SU-DHL-6 (cell line): Measurements from ENCODE around the gene TCP10L.
"Not testable (repeated sequence)": the region's sequence is repeated elsewhere in the genome, so short reads cannot be mapped to it uniquely, and the experiment has no call there.

Experiments
- H2AFZ ChIP-seq: fragments of 200-600 bp; sonication (generic); 2 replicates; pipeline ENCODE4 v1.6.1; 2014; ENCODE audit warnings: low read depth, mild to moderate bottlenecking, moderate library complexity, mixed read lengths, antibody characterized with exemption, low read length; ENCODE audit not compliant: severe bottlenecking
- H3F3A ChIP-seq: fragments of 200-600 bp; shearing (Covaris generic); 2 replicates; pipeline ENCODE4 v1.6.0; 2016; ENCODE audit warnings: antibody characterized with exemption, mild to moderate bottlenecking; ENCODE audit not compliant: insufficient read depth
- H3K27ac ChIP-seq: fragments of 200-600 bp; sonication (generic); 2 replicates; pipeline ENCODE4 v1.5.1; 2016; ENCODE audit warnings: low read depth, mild to moderate bottlenecking, low read length, moderate library complexity, mixed read lengths
- H3K27me3 ChIP-seq: fragments of 200-600 bp; sonication (generic), shearing (Covaris generic); 2 replicates; pipeline ENCODE4 v1.6.0; 2014; ENCODE audit warnings: mild to moderate bottlenecking, low read length
- H3K36me3 ChIP-seq: fragments of 200-600 bp; sonication (generic); 2 replicates; pipeline ENCODE4 v1.6.1; 2014; ENCODE audit warnings: mild to moderate bottlenecking, low read length, mixed read lengths
- H3K4me2 ChIP-seq: fragments of 300-600, 200-600 bp; shearing (Covaris generic), sonication (generic); 2 replicates; pipeline ENCODE4 v1.6.0; 2014; ENCODE audit warnings: low read length, low read depth, mild to moderate bottlenecking; ENCODE audit not compliant: poor library complexity, severe bottlenecking
- H3K4me3 ChIP-seq: fragments of 200-600 bp; sonication (generic); 2 replicates; pipeline ENCODE4 v1.5.1; 2014; ENCODE audit warnings: antibody characterized with exemption, low read length, mild to moderate bottlenecking, mixed read lengths; ENCODE audit not compliant: insufficient read depth, poor library complexity, severe bottlenecking
- H3K79me2 ChIP-seq: fragments of 200-600 bp; sonication (generic); 2 replicates; pipeline ENCODE4 v1.6.1; 2014; ENCODE audit warnings: mild to moderate bottlenecking, low read length, moderate library complexity; ENCODE audit not compliant: insufficient read depth
- H3K9ac ChIP-seq: fragments of 200-600 bp; sonication (generic); 2 replicates; pipeline ENCODE4 v1.7.0; 2014; ENCODE audit warnings: mild to moderate bottlenecking, low read length
- H3K9me2 ChIP-seq: fragments of 200-600 bp; sonication (generic); replicated peaks from 2 replicates; pipeline ENCODE4 v1.6.1; 2014; ENCODE audit warnings: low read length; ENCODE audit not compliant: insufficient read depth
- H3K9me3 ChIP-seq: fragments of 200-600 bp; sonication (generic); 2 replicates; pipeline ENCODE4 v1.6.1; 2014; ENCODE audit warnings: low read length, mixed read lengths; ENCODE audit not compliant: insufficient read depth
- H4K20me1 ChIP-seq: fragments of 200-600 bp; sonication (generic); 2 replicates; pipeline ENCODE4 v1.6.1; 2014; ENCODE audit warnings: low read depth, mild to moderate bottlenecking, antibody characterized with exemption, low read length, moderate library complexity, mixed read lengths
- EZH2phosphoT487 ChIP-seq: fragments of 200-600 bp; sonication (generic), shearing (Covaris generic); conservative IDR thresholded peaks from 2 replicates; pipeline ENCODE4 v1.6.1; 2018; ENCODE audit warnings: mild to moderate bottlenecking, antibody characterized with exemption, low read length, moderate library complexity, mixed read lengths
- TF ChIP-seq, protein P1 (sequence below): fragments of 200-600 bp; sonication (generic); IDR thresholded peaks from one replicate; pipeline ENCODE4 v1.5.1; 2017; ENCODE audit warnings: antibody characterized with exemption, mild to moderate bottlenecking, low read length, moderate library complexity; ENCODE audit not compliant: insufficient read depth, poor library complexity, severe bottlenecking

TCP10L gene

GRCh38 chr21:32562915-32563314 is 22.4 kb downstream of the TCP10L start:
- no peaks in the 10 kb centered on the region for H3K9me2 ChIP-seq
- H3K36me3 ChIP-seq, result no peaks in the 10 kb centered on the region
- H3K4me2 ChIP-seq, result no peak overlapping the region
- no peaks in the 10 kb centered on the region for H4K20me1 ChIP-seq
- no peaks in the 10 kb centered on the region for H3K9me3 ChIP-seq
- no peaks in the 10 kb centered on the region for H3K79me2 ChIP-seq
- no peak overlapping the region for H3K9ac ChIP-seq
- H3K27me3 ChIP-seq, result no peaks in the 10 kb centered on the region; the same call in 1 of the 2 replicates
- no peak overlapping the region for H3K4me3 ChIP-seq
- H3F3A ChIP-seq, result no peaks in the 10 kb centered on the region
- no peak overlapping the region for H3K27ac ChIP-seq
- H2AFZ ChIP-seq, result no peak overlapping the region
- TF ChIP-seq, protein P1, sequence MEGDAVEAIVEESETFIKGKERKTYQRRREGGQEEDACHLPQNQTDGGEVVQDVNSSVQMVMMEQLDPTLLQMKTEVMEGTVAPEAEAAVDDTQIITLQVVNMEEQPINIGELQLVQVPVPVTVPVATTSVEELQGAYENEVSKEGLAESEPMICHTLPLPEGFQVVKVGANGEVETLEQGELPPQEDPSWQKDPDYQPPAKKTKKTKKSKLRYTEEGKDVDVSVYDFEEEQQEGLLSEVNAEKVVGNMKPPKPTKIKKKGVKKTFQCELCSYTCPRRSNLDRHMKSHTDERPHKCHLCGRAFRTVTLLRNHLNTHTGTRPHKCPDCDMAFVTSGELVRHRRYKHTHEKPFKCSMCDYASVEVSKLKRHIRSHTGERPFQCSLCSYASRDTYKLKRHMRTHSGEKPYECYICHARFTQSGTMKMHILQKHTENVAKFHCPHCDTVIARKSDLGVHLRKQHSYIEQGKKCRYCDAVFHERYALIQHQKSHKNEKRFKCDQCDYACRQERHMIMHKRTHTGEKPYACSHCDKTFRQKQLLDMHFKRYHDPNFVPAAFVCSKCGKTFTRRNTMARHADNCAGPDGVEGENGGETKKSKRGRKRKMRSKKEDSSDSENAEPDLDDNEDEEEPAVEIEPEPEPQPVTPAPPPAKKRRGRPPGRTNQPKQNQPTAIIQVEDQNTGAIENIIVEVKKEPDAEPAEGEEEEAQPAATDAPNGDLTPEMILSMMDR, result no peak

DNA sequence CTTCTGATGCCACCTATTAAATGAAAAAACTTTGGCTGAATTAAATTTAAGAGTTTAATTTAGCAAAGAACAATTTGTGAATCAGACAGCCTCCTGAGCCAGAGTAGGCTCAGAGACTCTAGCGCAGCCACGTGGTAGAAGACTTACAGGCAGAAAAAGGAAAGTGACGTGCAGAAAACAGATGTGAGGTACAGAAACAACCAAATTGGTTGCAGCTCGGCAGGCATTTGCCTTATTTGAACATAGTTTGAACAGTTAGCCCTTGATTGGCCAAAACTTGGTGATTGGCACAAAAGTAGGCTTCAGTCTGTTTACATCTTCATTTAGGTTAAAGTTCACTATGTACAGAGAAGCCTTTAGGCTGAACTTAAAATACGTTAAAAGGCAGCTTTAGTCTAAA is 22.9 kb downstream of the TCP10L start:
- H3K4me2 ChIP-seq, result no peak overlapping the region
- H3K9me2 ChIP-seq, result no peaks in the 10 kb centered on the region
- H3K27me3 ChIP-seq, result no peaks in the 10 kb centered on the region; the same call in 1 of the 2 replicates
- no peak overlapping the region for H3K27ac ChIP-seq
- H3K9ac ChIP-seq, result no peak overlapping the region
- no peak for TF ChIP-seq EZH2phosphoT487
- TF ChIP-seq, protein P1, result no peak
- no peaks in the 10 kb centered on the region for H3K36me3 ChIP-seq
- no peaks in the 10 kb centered on the region for H3K9me3 ChIP-seq
- no peaks in the 10 kb centered on the region for H3K79me2 ChIP-seq
- H3K4me3 ChIP-seq, result no peak overlapping the region
- H3F3A ChIP-seq, result no peaks in the 10 kb centered on the region
- H2AFZ ChIP-seq, result no peak overlapping the region
- no peaks in the 10 kb centered on the region for H4K20me1 ChIP-seq

- not testable (repeated sequence) for H3K27me3 ChIP-seq, H3K4me2 ChIP-seq, H2AFZ ChIP-seq, H3K79me2 ChIP-seq, H4K20me1 ChIP-seq, H3K9me3 ChIP-seq, H3K9me2 ChIP-seq, H3F3A ChIP-seq, H3K4me3 ChIP-seq, H3K27ac ChIP-seq, H3K9ac ChIP-seq, H3K36me3 ChIP-seq
Measured at GRCh38 chr21:32561476-32561875, 23.8 kb downstream of the TCP10L start.

- H2AFZ ChIP-seq, result no peak overlapping the region
- no peak overlapping the region for H3K27ac ChIP-seq
- no peaks in the 10 kb centered on the region for H3F3A ChIP-seq
- H3K27me3 ChIP-seq, result no peaks in the 10 kb centered on the region; the same call in 1 of the 2 replicates
- H3K79me2 ChIP-seq, result no peaks in the 10 kb centered on the region
- no peaks in the 10 kb centered on the region for H3K36me3 ChIP-seq
- no peaks in the 10 kb centered on the region for H3K9me3 ChIP-seq
- H3K9ac ChIP-seq, result no peak overlapping the region
- TF ChIP-seq, protein P1, result no peak
- no peak for TF ChIP-seq EZH2phosphoT487
- no peaks in the 10 kb centered on the region for H4K20me1 ChIP-seq
- no peak overlapping the region for H3K4me2 ChIP-seq
- no peak overlapping the region for H3K4me3 ChIP-seq
- no peaks in the 10 kb centered on the region for H3K9me2 ChIP-seq
Measured at GRCh38 chr21:32560896-32561295, 24.4 kb downstream of the TCP10L start.
